H1 (cell line): ENCODE data around the gene MAGI2. TPM values are rescaled to one million over a fixed set of nuclear protein-coding genes. Genes with fewer than 3 reads are reported as not detected.

Experiments used
- CTCF ChIA-PET: fragments of 300-600 bp; sonication (Branson Sonifier 250); formaldehyde crosslinking; loops from one replicate; lab custom pipeline; 2021; ENCODE audit not compliant: partially characterized antibody; lab: Charles Lee
- POLR2A ChIA-PET: fragments of 300-600 bp; sonication (Branson Sonifier 250); formaldehyde crosslinking; loops from one replicate; lab custom pipeline; 2021; ENCODE audit warnings: inconsistent platforms; ENCODE audit not compliant: partially characterized antibody; lab: Charles Lee
- DNase-seq, 2 experiments: peaks; one replicate each; pipeline versions ENCODE4 v3.0.0 to v3.0.0-alpha.2; 2010 to 2022; ENCODE audit warnings: low spot score in 2 of 2, low read depth in 1 of 2, mixed read lengths in 1 of 2
- FAIRE-seq: peaks from 2 replicates; lab custom pipeline; 2011; peaks lifted over from hg19 to GRCh38; lab: Jason Lieb, UNC
- H2AFZ ChIP-seq: 2 replicates; pipeline ENCODE4 v1.8.1; 2012; ENCODE audit warnings: low read length, inconsistent platforms
- H2AK5ac ChIP-seq: 2 replicates; pipeline ENCODE4 v1.6.1; 2013; ENCODE audit warnings: low read depth, low read length
- H2BK120ac ChIP-seq: replicated peaks from 2 replicates; pipeline ENCODE3; 2013; ENCODE audit warnings: low read depth, low read length, inconsistent platforms
- H2BK12ac ChIP-seq: 2 replicates; pipeline ENCODE4 v1.6.1; 2013; ENCODE audit warnings: low read depth, low read length
- H2BK15ac ChIP-seq: 2 replicates; pipeline ENCODE4 v1.6.1; 2013; ENCODE audit warnings: low read length
- H2BK20ac ChIP-seq: 2 replicates; pipeline ENCODE4 v1.6.1; 2013; ENCODE audit warnings: low read length
- H2BK5ac ChIP-seq: 2 replicates; pipeline ENCODE4 v1.6.1; 2013; ENCODE audit warnings: low read depth, low read length
- H3K14ac ChIP-seq: 2 replicates; pipeline ENCODE4 v1.6.1; 2013; ENCODE audit warnings: inconsistent platforms; ENCODE audit not compliant: insufficient read length
- H3K18ac ChIP-seq: 2 replicates; pipeline ENCODE4 v1.6.1; 2013; ENCODE audit warnings: low read length; ENCODE audit errors: extremely low read depth
- H3K23ac ChIP-seq: 2 replicates; pipeline ENCODE4 v1.6.1; 2013; ENCODE audit warnings: inconsistent platforms; ENCODE audit not compliant: insufficient read length
- H3K23me2 ChIP-seq: 2 replicates; pipeline ENCODE4 v1.6.1; 2013; ENCODE audit warnings: low read depth, low read length
- H3K27ac ChIP-seq: 2 replicates; pipeline ENCODE4 v1.6.1; 2011; ENCODE audit warnings: low read depth, low read length, inconsistent platforms
- H3K27me3 ChIP-seq, 4 experiments: replicated peaks in 1 of 4; 1 replicate in 1 of 4; 2 replicates in 3 of 4; pipeline versions ENCODE4 v1.6.1 to v1.8.1; 2011 to 2013; ENCODE audit warnings: low read length in 3 of 4, mild to moderate bottlenecking in 3 of 4, inconsistent platforms in 2 of 4, mixed read lengths in 2 of 4, moderate library complexity in 1 of 4; ENCODE audit not compliant: control insufficient read depth in 3 of 4, insufficient read depth in 3 of 4; ENCODE audit errors: extremely low read depth in 1 of 4
- H3K36me3 ChIP-seq, 4 experiments: 2 replicates each; pipeline versions ENCODE4 v1.6.1 to v1.8.1; 2011 to 2013; ENCODE audit warnings: mild to moderate bottlenecking in 4 of 4, low read length in 3 of 4, moderate library complexity in 2 of 4, control low read depth in 1 of 4, inconsistent platforms in 1 of 4; ENCODE audit not compliant: insufficient read depth in 4 of 4, control insufficient read depth in 2 of 4
- H3K4ac ChIP-seq: replicated peaks from 2 replicates; pipeline ENCODE3; 2013; ENCODE audit warnings: low read length, low read depth, mixed read lengths, inconsistent platforms; ENCODE audit not compliant: insufficient read length
- H3K4me1 ChIP-seq, 4 experiments: replicated peaks in 1 of 4; 1 replicate in 1 of 4; 2 replicates in 3 of 4; pipeline versions ENCODE4 v1.6.1 to v1.8.1; 2011 to 2013; ENCODE audit warnings: low read length in 3 of 4, inconsistent platforms in 2 of 4, mixed read lengths in 1 of 4; ENCODE audit not compliant: insufficient read depth in 4 of 4, control insufficient read depth in 3 of 4
- H3K4me2 ChIP-seq, 2 experiments: 2 replicates each; pipeline versions ENCODE4 v1.6.1 to v1.8.1; 2011 to 2013; ENCODE audit warnings: low read depth in 2 of 2, low read length in 2 of 2, control low read depth in 1 of 2, inconsistent platforms in 1 of 2, mild to moderate bottlenecking in 1 of 2; ENCODE audit not compliant: insufficient read depth in 1 of 2
- H3K4me3 ChIP-seq, 4 experiments: fragments of 200-600, 300-600 bp in 1 of 4; sonication (generic), shearing (Covaris generic), sonication (Bioruptor Twin) in 1 of 4; 2 replicates each; pipeline versions ENCODE4 v1.5.1 to v1.8.1; 2011 to 2016; ENCODE audit warnings: low read length in 4 of 4, low read depth in 3 of 4, control low read depth in 2 of 4, inconsistent platforms in 2 of 4, mild to moderate bottlenecking in 2 of 4, mixed read lengths in 1 of 4, moderate library complexity in 1 of 4; ENCODE audit not compliant: insufficient read depth in 2 of 4; ENCODE audit errors: extremely low read depth in 1 of 4
- H3K56ac ChIP-seq: replicated peaks from 2 replicates; pipeline ENCODE3; 2013; ENCODE audit warnings: low read depth, mild to moderate bottlenecking, mixed read lengths, low read length, inconsistent platforms; ENCODE audit not compliant: insufficient read length
- H3K79me1 ChIP-seq: 2 replicates; pipeline ENCODE4 v1.6.1; 2013; ENCODE audit warnings: low read depth, low read length, control low read depth
- H3K79me2 ChIP-seq, 2 experiments: 2 replicates each; pipeline versions ENCODE4 v1.6.1 to v1.8.1; 2012 to 2013; ENCODE audit warnings: low read length in 2 of 2, mild to moderate bottlenecking in 2 of 2, inconsistent platforms in 1 of 2; ENCODE audit not compliant: insufficient read depth in 2 of 2, control insufficient read depth in 1 of 2
- H3K9ac ChIP-seq, 4 experiments: replicated peaks in 1 of 4; 1 replicate in 1 of 4; 2 replicates in 3 of 4; pipeline versions ENCODE4 v1.6.1 to v1.8.1; 2011 to 2013; ENCODE audit warnings: low read depth in 3 of 4, low read length in 3 of 4, control low read depth in 2 of 4, mild to moderate bottlenecking in 2 of 4, moderate library complexity in 2 of 4, inconsistent platforms in 1 of 4; ENCODE audit errors: extremely low read depth in 1 of 4
- H3K9me3 ChIP-seq, 2 experiments: 2 replicates each; pipeline versions ENCODE4 v1.6.1 to v1.8.1; 2012 to 2013; ENCODE audit warnings: mild to moderate bottlenecking in 2 of 2, moderate library complexity in 2 of 2, control low read depth in 1 of 2, inconsistent platforms in 1 of 2, low read depth in 1 of 2, low read length in 1 of 2, mixed read lengths in 1 of 2; ENCODE audit not compliant: insufficient read depth in 2 of 2
- H4K20me1 ChIP-seq, 2 experiments: replicated peaks in 1 of 2; 2 replicates each; pipeline versions ENCODE3 to v1.8.1; 2011 to 2013; ENCODE audit warnings: inconsistent platforms in 2 of 2, low read length in 2 of 2, mild to moderate bottlenecking in 1 of 2; ENCODE audit not compliant: insufficient read depth in 2 of 2, control insufficient read depth in 1 of 2
- H4K5ac ChIP-seq: 2 replicates; pipeline ENCODE4 v1.6.1; 2013; ENCODE audit warnings: low read length, low read depth, mixed read lengths, inconsistent platforms; ENCODE audit not compliant: insufficient read length
- H4K8ac ChIP-seq: 2 replicates; pipeline ENCODE4 v1.8.0; 2013; ENCODE audit warnings: mild to moderate bottlenecking, moderate library complexity, low read length, inconsistent platforms; ENCODE audit not compliant: insufficient read depth; ENCODE audit errors: extremely low read depth
- H4K91ac ChIP-seq: replicated peaks from 2 replicates; pipeline ENCODE3; 2013; ENCODE audit warnings: low read length, mixed read lengths, inconsistent platforms; ENCODE audit not compliant: insufficient read length
- ASH2L ChIP-seq: fragments of 200-600, 300-600 bp; sonication (generic); IDR thresholded peaks from one replicate; pipeline ENCODE4 v1.7.1; 2017; ENCODE audit warnings: low read length
- EGR1 ChIP-seq: IDR thresholded peaks from 2 replicates; pipeline ENCODE4 v1.6.1; 2011; ENCODE audit warnings: low read depth, low read length, borderline replicate concordance
- EP300 ChIP-seq, 2 experiments: IDR thresholded peaks; 1 replicate in 1 of 2; 2 replicates in 1 of 2; pipeline ENCODE4 v1.6.1; 2011 to 2012; ENCODE audit warnings: low read depth in 2 of 2, low read length in 2 of 2, mild to moderate bottlenecking in 2 of 2, borderline replicate concordance in 1 of 2, inconsistent platforms in 1 of 2, moderate library complexity in 1 of 2
- RFX5 ChIP-seq: IDR thresholded peaks from 2 replicates; pipeline ENCODE4 v1.6.1; 2011; ENCODE audit warnings: low read depth, low read length, improper control_type of control experiment, borderline replicate concordance
- SAP30 ChIP-seq: fragments of 300-600 bp; sonication (generic); IDR thresholded peaks from 2 replicates; pipeline ENCODE4 v1.7.1; 2012; ENCODE audit warnings: low read length, moderate library complexity, mild to moderate bottlenecking, inconsistent platforms; ENCODE audit not compliant: insufficient read depth, insufficient replicate concordance
- WGBS, 2 experiments: shearing (Covaris generic) in 1 of 2; methylation state at CpG; one replicate each; pipeline versions ENCODE4 v1.1.6 to v1.1.7; 2013 to 2015; ENCODE audit warnings: low lambda C conversion rate in 2 of 2, mixed read lengths in 2 of 2, inconsistent platforms in 1 of 2, low coverage in 1 of 2, missing lambda C conversion rate in 1 of 2; ENCODE audit not compliant: insufficient replicate concordance in 2 of 2, insufficient coverage in 1 of 2, insufficient read length in 1 of 2; ENCODE audit errors: extremely low coverage in 1 of 2, missing lambda C conversion rate in 1 of 2; 5-methylcytosine and 5-hydroxymethylcytosine counted together
- polyA plus RNA-seq, 7 experiments: library from polyadenylated mRNA; depleted of rRNA in 3 of 7; stranded (reverse) in 5 of 7; unstranded in 2 of 7; fragments of >200 nt in 5 of 7; fragments of 200-250 nt in 2 of 7; gene quantifications; 1 replicate in 5 of 7; 2 replicates in 1 of 7; 4 replicates in 1 of 7; pipeline versions ENCODE4 v1.2.1 to v1.2.3, GENCODE V29; 2011 to 2013; ENCODE audit warnings: missing spikeins in 2 of 7, mixed read lengths in 2 of 7
- total RNA-seq: library from RNA; stranded (reverse); fragmentation: NEBNext Ultra II Directional; extraction: Animal tissue kit (Norgen Biotek cat#: 25700); gene quantifications from 2 replicates; pipeline ENCODE4 v1.2.1, GENCODE V29; 2021

The MAGI2 gene
- total and polyA plus RNA-seq, 2 of the 8 experiments (the other 6 are each of a cell fraction or from before 2014, with no cell fraction given): 6.0 to 27.3 TPM

- Histone ChIP-seq H3K9me3 (no peaks in the 10 kb centered on the region), H2BK5ac (no peak overlapping the region), H3K4me3 (no peak overlapping the region), H3K4me2 (no peak overlapping the region), H4K8ac (no peak overlapping the region), H4K91ac (no peak overlapping the region), H2BK120ac (no peak overlapping the region), H4K20me1 (no peaks in the 10 kb centered on the region), H2BK12ac (no peak overlapping the region), H3K79me2 (peaks cover 0 to 45% of the 10 kb centered on the region in 2 experiments; a peak in 2 of 4 replicates), H3K27ac (no peak overlapping the region), H3K14ac (no peak overlapping the region), H2BK15ac (no peak overlapping the region), H3K23ac (no peak overlapping the region), H2BK20ac (no peak overlapping the region), H3K27me3 (no peaks in the 10 kb centered on the region), H3K9ac (no peak overlapping the region), H2AFZ (no peak overlapping the region), H3K56ac (no peak overlapping the region), H3K4ac (no peak overlapping the region), H4K5ac (no peak overlapping the region), H3K36me3 (no peaks in the 10 kb centered on the region), H3K18ac (no peak overlapping the region), H3K79me1 (no peaks in the 10 kb centered on the region), H3K4me1 (peaks cover 0 to 8% (median 3%) of the 10 kb centered on the region in 4 experiments; a peak in 1 of 7 replicates), H2AK5ac (no peak overlapping the region), H3K23me2 (no peaks in the 10 kb centered on the region)
- DNase-seq (no peak), FAIRE-seq (no peak)
- ChIA-PET CTCF (no interaction called here), POLR2A (no interaction called here)
- no peak for TF ChIP-seq SAP30
- no peak for TF ChIP-seq EP300 (IDR thresholded peaks at IDR 0.05; ENCODE audit: borderline replicate concordance in 1 of 2, low read depth in 2 of 2, low read length in 2 of 2)
- no peak for TF ChIP-seq ASH2L
- TF ChIP-seq RFX5: no peak
- TF ChIP-seq EGR1: no peak
- WGBS, 2 experiments: 93% methylated on average over 2 of the region's 2 CpGs; no CpG with 5 or more reads in 1 of the 2 experiments
Measured at GRCh38 chr7:78649236-78649635, 804.2 kb downstream of the MAGI2 start.
